ENCODE data around the gene NPNT.

Gene NPNT

DNA sequence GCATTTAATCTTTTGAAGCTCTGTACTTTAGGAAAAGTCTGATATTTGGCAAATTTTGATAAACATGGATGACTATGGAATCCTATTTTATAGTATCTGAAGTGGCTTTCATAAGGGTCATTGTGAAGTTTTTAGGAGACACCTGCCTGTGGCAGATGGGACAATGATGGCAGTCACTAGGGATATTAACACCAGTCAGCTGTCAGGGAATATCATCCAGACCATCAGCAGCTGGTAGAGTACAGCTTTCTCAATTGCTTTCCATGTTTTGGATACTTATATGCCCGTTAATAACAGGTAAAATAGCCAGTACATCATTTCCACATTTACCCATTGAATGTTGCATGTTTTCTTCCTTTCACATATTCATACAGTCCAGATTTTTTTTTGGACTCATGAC, 39.1 kb downstream of the NPNT start:
- no peak for DNase-seq (ENCODE audit: low read depth)
- TF ChIP-seq, protein P1, sequence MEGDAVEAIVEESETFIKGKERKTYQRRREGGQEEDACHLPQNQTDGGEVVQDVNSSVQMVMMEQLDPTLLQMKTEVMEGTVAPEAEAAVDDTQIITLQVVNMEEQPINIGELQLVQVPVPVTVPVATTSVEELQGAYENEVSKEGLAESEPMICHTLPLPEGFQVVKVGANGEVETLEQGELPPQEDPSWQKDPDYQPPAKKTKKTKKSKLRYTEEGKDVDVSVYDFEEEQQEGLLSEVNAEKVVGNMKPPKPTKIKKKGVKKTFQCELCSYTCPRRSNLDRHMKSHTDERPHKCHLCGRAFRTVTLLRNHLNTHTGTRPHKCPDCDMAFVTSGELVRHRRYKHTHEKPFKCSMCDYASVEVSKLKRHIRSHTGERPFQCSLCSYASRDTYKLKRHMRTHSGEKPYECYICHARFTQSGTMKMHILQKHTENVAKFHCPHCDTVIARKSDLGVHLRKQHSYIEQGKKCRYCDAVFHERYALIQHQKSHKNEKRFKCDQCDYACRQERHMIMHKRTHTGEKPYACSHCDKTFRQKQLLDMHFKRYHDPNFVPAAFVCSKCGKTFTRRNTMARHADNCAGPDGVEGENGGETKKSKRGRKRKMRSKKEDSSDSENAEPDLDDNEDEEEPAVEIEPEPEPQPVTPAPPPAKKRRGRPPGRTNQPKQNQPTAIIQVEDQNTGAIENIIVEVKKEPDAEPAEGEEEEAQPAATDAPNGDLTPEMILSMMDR (IDR thresholded peaks at IDR 0.05; ENCODE audit: low read depth, low read length, missing control alignments) = no peak
- H3K4me3 ChIP-seq (ENCODE audit: low read depth, low read length) = no peak overlapping the region

DNA sequence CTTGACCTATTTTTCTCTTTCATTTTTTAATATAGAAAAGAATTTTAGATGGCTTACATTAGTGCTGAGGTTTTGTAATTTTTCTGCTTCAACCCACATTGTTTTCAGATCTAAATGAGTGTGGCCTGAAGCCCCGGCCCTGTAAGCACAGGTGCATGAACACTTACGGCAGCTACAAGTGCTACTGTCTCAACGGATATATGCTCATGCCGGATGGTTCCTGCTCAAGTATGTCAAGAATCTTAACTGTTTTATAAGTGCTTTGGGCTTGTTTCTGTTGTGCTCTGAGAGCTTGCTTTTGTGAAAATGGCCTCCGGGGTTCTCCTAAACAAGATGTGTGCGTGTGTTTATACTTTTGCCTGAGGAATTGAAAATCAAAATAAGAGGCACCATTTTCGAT, 41.6 kb downstream of the NPNT start:
- H3K4me3 ChIP-seq (ENCODE audit: low read depth, low read length) = no peak overlapping the region
- TF ChIP-seq, protein P1 (IDR thresholded peaks at IDR 0.05; ENCODE audit: low read depth, low read length, missing control alignments) = no peak
- DNase-seq (ENCODE audit: low read depth) = no peak

DNA sequence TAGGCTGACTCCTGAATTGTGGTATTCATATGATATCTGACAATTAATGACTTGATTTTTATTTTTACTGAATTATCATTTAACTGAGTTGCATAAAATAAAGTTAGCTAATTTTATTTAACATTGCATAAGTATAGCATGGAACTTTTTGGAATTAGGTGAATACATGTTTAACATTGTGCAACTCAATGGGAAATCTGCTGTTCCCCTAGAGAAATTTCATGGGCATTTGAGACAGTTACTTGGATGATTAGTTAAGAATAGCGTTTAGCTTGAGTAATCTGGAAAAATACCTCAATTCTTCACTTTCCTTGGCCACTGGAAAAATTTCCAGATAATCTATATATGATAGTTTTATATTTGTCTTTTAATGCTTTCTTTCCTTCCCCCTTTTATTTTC, 42.5 kb downstream of the NPNT start:
- no peak overlapping the region for H3K4me3 ChIP-seq (ENCODE audit: low read depth, low read length)
- no peak for DNase-seq (ENCODE audit: low read depth)
- TF ChIP-seq, protein P1 (IDR thresholded peaks at IDR 0.05; ENCODE audit: low read depth, low read length, missing control alignments) = no peak

DNA sequence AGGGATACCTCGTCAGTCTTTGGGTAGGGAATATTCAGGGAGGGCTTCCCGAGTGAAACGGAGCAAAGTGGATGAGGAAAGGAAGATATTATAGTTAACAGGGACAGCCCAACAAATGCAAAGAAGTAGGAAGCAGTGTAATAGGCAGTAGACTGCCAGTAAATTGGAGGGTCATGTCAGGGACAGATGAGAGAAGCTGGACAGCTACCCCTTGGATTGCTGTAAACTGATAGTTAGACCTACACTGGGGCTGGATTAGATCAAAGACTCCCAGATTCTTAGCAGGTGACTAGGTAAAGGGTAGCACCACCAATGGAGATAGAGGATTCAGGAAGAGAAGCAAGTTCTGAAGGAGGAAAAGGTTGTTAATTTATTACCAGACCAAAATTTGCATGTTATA, 48.0 kb downstream of the NPNT start:
- TF ChIP-seq, protein P1 (IDR thresholded peaks at IDR 0.05; ENCODE audit: low read depth, low read length, missing control alignments) = no peak
- no peak for DNase-seq (ENCODE audit: low read depth)

DNA sequence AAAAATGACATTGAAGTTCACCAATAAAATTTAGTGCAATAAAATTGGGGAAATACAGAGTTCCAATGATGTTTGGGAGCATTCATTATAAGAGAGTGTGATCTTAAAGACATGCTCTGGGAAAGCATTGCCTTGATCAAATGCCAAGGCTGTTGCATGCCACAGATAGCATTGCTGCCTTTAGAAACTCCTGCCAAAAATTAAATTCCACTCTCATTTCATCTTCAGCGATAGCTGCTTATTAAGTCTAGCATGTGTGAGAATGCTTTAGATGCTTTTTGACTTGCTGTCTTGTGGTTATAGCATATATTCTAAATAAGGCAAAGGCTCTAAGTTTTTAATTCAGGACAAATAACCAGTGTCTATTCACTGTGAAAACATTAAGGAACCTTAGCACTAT, 49.3 kb downstream of the NPNT start:
- TF ChIP-seq, protein P1 (IDR thresholded peaks at IDR 0.05; ENCODE audit: low read depth, low read length, missing control alignments) = no peak
- H3K4me3 ChIP-seq (ENCODE audit: low read depth, low read length) = no peak overlapping the region
- no peak for DNase-seq (ENCODE audit: low read depth)

More for the DNA sequence above, 48.0 kb downstream of the NPNT start:
- H3K4me3 ChIP-seq (ENCODE audit: low read depth, low read length) = no peak overlapping the region

DNA sequence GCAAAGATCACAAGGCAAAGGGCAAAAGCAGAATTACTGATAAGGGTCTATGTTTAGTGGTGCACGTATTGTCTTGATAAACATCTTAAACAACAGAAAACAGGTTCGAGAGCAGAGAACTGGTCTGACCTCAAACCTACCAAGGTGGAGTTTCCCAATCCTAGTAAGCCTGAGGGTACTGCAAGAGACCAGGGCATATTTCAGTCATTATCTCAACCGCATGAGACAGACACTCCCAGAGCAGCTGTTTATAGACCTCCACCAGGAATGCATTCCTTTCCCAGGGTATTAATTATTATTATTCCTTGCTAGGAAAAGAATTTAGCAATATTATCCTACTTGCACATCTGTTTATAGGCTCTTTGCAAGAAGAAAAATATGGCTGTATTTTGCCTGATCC, 51.5 kb downstream of the NPNT start:
- H3K4me3 ChIP-seq (ENCODE audit: low read depth, low read length) = no peak overlapping the region
- TF ChIP-seq, protein P1 (IDR thresholded peaks at IDR 0.05; ENCODE audit: low read depth, low read length, missing control alignments) = no peak
- DNase-seq (ENCODE audit: low read depth) = no peak

DNA sequence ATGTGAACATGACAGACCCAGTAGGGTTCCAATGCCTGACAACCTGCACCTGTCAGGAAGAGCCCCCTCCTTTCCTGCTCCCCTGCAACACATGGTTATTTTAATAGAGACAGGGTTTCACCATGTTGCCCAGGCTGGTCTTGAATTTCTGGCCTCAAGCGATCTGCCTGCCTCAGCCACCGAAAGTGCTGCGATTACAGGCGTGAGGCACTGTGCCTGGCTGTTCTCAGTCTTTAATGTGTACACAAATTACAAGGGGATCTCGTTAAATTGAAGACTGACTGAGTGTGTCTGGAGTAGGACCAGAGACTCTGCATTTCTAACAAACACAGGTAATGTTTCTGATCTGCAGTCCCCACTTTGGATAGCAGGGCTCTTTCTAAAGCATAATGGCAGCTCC, 55.4 kb downstream of the NPNT start:
- TF ChIP-seq, protein P1 (IDR thresholded peaks at IDR 0.05; ENCODE audit: low read depth, low read length, missing control alignments) = no peak
- DNase-seq (ENCODE audit: low read depth) = no peak
- no peak overlapping the region for H3K4me3 ChIP-seq (ENCODE audit: low read depth, low read length)
